IPS-NIHi7 (cell line): ENCODE data around the gene CABCOCO1.

Experiments
- DNase-seq: peaks from one replicate; pipeline ENCODE4 v3.0.0; 2012; ENCODE audit warnings: mixed read lengths; ENCODE audit errors: extremely low spot score

The CABCOCO1 gene

GRCh38 chr10:61815496-61815895 is 152.8 kb downstream of the CABCOCO1 start:
- no peak for DNase-seq
